Activated gamma-delta T cell (primary cell): ENCODE results near the gene ZMAT5.

Experiments used
- DNase-seq: peaks from one replicate; lab custom pipeline; 2025; lab: John Stamatoyannopoulos, UW

ZMAT5 gene

DNA sequence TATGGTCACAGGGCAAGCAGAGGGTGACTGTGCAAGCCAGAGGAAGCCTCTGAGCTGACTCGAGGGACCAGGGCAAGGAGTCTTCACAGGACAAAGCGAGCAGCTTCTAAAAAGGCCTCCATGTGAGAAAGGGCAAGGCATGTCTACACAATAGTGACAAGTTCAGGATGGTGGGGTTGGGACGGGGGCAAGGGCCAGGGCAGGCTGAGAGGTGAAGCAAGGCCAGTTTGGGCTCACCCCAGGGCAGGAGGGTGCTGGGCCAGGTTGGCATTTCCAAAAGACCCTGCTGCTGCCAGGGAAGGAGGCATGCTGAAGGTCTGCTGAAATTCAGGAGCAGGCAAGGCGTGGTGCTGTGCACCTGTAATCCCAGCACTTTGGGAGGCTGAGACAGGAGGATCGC is 59.3 kb downstream of the ZMAT5 start:
- no peak for DNase-seq

DNA sequence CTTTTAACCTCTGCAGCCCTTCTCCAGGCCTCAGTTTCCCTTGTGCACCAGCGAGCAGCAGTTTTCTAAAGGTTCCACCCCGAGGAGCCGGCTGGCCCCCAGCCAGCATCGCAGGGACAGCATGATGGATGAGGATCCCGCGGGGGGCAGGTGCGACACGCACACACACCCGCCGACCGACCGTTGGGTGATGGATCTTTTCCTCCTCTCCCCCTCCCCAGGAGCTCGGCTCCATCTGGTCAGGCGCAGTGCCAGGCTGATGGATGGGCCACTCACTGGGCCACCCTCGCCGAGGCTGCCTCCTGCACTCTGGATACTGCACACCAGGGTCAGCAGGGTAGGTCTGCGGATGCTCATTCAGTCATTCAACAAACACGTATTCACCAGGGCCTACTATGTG is 59.8 kb downstream of the ZMAT5 start:
- DNase-seq: no peak

DNA sequence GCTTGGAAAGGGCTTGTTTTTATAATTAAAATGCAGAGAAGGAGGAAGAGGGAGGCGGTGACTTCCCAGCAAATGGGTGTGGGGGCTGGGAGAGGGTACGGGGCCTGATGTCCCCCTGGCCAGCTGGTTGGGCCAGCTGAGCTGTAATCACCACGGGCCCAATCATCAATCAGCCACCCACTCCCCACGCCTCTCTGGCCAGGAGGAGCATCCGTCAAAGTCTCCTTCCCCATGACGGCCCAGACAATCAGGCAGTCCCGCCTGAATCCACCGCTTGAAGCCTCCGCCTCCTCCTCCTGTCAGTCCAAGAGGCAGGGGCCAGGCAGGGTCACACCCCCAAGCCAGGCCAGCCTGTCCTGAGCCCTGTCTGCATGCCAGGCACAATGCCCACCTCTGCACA is 60.3 kb downstream of the ZMAT5 start:
- no peak for DNase-seq

DNA sequence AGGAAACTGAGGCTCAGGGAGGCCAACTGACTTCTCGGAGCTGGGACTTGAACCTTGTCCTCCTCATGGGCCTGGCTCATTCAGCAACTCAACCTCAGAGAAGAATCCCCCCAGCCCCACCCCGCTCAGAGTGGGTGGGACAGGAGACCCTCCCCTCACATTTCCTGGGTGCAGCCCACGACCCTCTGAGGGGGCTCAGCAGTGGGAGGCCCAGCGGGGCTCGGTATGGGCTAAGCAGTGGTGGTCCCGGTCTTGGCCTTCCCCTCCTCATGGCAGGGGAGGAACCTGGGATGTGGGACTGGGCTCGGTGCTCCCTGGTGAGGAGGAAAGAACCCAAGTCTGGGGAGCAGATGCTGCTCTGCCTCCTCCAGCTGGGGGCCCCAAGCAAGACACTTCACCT is 61.2 kb downstream of the ZMAT5 start:
- DNase-seq: no peak

DNA sequence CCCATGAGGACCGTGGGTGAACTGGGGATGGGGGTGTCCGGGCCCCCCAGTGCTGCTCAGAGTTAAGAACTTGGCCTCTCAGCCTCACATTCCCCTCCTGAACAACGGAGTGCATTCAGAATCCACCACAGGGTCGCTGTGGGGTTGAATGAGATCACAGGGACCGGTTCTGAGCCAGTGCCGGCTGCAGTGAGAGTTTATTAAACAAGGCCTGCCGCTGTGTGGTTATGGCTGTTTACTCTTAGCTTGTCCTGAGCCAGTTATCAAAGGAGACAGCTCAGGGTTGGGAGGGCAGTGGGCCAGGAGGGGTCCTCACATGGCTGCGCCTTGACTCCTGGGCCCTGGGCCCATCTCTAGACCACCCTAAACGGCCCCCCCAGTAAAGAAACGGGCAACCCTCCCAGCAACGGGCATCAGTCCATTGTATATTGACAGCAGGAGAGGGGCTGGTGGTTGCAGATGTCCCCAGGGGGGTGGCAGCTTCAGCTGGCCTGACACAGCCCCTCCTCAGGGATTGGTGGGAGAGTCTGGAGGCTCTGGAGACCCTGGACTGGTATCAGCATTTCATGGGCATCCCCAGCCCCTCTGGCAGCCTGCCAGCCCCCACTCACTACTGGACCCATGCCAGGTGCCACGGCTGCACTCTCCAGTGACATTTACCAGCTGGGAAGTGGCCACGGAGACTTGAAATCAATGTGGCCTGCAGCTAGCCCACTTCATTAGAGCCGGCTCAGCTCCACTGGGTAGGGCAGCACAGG is 62.1 kb downstream of the ZMAT5 start:
- DNase-seq: no peak

DNA sequence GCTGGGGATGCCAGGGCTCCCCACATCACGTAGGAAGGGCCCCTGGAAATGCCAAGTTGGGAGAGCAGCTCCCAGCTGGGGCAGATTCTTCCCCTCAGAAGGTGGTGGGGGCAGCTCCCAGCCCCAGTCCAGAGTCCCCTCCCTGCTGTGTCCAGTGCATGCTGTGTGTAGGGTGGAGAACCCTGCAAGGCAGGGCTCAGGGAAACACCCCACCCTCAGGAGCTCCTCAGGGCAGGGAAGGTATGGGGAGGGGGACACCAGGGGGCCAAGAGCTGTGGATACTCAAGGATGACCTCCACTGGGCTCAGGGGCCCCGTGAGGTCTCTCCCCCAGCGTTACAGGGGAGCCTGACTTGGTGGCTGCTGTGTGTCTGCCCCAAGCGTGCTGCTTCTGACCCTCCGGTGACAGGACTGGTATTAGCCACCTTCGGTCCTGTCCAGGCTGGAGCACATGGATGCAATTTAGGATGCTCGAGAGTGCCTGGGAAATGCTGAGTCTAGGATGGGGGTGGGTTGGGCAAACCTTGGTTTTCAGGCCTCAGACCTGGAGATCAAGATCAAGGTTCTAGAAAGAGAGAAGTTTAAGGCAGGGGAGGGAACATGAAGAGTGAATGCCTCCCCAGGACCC is 63.1 kb downstream of the ZMAT5 start:
- DNase-seq: no peak

DNA sequence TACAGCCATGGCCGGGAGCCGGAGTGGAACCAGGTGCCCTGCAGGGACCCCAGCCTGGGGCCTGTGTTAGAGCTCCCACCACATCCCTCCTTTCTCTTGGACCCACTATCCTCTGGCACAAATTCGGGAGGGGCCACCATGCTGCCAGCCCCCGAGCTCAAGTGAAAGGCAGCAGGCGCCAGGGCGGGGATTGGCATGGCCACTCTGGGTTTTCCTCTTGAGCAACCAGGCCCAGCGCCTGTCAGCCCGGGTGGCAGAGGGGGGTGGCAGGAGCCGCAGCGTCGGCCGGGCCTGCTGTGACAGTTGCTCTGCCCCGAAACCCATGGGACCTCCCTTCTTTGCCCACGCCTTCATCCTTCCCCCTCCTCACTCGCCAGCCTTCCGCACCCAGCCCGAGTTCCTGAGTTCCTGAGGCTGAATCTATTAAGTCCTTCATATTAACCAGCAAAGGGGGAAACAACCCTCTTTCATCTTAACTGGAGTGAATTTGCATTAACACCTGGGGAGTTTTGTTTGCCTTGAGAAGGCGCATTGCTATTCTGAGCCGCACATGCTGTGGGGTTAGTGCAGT is 63.8 kb downstream of the ZMAT5 start:
- DNase-seq: no peak

DNA sequence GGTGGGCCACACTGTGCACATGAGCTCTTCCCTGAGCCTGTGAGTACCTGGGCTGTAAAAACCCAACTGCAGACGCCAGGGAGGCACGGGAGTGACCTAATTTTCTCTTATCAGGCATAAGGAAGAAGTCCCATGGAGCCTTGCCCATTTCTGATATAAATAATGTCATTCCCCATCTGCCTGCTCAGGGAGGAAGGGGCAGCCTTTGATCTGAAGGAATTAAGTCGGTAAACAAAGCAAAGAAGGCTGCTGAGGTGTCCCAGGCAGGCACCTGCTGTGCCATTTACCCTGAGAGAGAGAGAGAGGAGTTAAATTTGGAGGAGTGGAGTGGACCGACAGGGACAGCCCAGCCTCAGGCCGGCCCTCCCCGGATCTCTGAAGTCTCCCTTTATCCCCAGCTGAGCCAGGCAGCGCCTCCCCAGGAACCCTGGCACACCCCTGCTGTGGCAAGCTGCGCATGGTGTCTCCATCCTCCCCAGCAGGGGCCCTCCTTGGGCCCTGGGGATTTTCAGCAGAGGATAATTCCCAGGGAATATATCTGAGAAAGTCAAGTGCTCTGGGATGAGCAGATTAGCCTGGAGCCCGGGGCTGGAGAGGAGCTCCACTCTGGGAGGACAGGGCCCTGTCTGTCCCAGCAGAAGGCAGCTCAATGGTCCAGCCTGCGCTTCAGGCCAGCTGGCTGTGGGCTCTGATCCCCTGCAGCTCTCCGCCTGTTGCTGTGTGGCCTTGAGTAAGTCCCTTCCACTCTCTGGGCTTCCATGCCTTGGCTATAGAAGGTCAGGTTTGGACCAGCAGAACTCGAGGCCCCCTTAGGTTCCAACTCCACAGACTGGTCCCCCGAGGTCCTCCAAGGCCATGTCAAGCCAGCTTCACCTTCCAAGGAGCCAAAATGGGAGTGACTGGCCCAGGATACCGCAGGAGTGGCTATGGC is 64.5 kb downstream of the ZMAT5 start:
- no peak for DNase-seq

DNA sequence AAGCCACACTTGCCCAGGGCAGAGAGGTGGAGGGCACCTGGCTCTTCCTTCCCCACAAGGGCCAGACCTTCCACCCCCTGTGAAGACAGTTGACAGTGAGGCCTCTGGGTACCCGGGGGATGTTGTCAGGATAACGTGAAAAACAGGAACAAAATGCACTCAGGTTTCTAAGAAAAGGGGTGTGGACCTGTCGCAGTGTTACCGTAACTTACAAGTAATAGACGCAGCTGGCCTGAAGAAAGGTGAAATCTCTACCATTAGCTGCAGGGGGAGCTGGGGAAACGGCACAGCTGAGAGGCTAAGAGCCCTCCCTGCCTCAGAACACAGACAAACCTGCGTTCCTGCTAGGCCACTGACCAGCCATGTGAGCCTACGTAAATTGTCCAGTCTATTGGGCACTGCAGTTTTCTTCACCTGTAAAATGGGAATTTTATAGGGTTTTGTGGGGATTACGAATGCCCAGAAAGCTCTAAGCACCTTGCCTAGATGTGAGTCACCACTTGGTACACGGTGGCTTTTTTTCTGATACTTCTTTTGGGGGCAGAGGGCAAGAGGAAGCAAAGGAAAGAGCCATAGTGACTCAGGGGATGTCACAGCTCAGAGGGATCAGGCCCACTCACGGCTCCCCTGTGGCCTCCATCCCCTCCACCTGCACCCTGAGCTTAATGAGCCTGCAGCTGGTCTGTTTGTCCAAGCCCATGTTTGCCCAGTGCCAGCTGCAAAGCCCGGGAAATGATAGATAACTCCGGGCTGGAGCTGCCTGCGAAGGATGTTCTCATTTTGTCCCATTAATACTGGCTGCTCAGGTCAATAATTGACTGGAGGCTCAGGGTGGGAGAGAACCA is 65.4 kb downstream of the ZMAT5 start:
- no peak for DNase-seq

DNA sequence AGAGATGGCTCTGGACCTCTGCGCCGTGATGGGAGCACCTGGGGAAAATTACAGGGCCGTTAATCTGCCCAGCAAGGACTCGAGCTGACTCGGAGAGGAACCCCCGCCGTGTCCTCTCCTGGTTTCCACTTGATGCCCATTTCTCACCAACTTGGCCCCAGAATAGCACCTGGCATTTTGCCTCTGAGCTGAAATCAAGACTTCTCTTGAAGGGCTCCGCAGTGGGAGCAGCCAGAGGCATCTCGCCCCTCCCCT is 66.0 kb downstream of the ZMAT5 start:
- DNase-seq: no peak

DNA sequence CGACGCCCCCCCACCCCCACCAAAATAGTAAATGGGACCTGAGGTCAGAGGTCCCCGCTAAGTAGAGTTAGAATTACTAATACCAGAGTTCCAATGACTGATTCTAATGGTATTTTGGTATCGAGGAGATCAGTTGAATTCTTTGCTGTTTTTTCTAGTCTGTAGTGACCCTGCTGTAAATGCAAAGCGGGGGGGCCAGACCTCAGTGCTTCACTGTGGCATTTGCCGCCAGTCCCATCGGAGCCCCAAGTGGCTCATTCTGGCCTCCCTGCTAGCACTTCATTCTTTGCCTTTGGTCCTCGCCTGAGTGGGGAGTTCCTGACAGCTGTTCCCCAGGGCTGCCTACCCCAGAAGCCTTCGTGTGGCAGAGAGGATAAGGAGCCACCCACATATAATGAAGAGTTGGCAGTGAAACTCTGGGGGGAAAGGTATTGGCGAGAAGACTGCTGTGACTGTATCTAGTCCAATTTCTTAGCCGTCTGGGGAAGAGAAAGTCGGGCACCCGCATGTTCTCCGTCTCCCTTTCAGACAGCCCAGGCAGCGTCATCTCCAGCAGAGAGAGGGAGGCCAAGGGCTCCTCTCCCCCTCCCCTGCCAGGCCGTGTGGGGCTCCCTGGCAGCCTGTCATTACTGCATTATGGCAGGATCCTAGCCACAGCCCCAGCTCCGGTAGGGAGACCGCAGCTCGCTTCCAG is 66.5 kb downstream of the ZMAT5 start:
- DNase-seq: no peak

DNA sequence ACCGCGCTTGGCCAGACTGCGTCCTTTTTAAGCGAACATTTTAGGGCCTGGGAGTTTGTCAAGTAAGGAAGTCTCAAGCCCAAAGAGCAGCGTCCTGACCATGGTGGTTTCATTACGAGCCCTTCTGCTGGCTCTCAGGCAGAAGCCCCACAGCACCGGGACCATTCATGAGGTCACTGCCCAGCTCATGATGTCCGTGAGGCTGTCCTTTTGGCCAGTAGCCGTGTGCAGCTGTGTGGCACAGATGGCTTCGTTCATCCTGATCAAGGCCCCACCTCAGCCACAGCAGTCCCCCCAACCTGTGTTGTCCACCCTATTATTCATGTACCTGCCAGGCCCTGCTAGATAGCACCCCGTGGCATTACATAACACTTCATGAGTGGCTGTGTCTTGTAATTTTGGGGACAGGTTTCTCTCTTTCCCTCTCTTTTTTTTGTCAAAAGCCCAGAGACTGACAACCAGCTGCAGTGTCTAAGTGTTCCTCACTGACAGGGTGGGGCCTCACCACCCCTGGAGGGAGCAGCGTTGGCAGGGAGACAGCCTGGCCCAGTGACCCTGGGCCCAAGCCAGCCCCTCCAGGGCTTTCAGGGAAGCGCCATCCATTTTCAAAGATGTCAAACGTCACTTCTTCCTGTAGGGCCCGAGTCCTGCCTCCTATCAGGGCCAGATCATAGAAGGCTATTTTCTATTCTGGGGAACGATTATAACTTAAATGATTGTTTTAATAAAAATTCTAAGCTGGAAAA is 68.8 kb downstream of the ZMAT5 start:
- no peak for DNase-seq

DNA sequence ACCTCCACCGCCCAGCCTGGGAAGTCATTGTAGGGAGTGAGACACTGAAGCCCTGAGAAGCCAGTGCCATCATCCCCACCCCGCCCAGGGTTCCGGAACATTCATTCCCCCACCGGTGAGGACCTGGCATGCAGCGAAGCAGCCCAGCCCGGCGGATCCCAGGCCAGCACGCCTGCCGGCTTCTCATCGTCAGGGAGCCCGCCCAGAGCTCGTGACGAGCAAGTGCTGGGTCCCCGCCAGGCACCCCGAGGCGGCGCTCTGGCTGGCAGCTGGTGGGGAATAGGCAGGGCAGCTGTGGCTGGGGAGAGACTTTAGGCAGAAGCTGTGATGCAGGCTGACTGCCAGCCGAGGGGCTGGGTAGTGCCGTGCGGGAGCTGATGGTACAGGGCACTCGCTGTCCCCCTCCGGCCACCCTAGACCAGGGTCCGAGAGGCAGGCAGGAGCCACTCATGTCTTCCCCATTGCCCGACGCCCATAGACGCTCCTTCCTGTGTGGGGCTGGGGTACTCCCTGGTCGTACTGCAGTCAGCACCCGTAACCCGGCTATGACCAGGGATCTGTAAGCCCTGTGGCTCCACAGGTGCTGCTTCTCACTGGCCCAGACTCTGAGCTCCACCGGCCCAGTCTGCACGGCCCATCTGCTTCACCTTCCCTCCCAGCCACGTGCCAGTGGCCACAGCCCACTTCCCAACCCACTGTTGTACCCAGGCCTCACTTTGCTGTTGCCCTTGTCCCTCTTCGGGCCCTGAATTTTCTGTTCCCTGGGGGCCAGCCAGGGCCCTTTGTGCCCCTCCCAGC is 71.5 kb downstream of the ZMAT5 start:
- no peak for DNase-seq

DNA sequence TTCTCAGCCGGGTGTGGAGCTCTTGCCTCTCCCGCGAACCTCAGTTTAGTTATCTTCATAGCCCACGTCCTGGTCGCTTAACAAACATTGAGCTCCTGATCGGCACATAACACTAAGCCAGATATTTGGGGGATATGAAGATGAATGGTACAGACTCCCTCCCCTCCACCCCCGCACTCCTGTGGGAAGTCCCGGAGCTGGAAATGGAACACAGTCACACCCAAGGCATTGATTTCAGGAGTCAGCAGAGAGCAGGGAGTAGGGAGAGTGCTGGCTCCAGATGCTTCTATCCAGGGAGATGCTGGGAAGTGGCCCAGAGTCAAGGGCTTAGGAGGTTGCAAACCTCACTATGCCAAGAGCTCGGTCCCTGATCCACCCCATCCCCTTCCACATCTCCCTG is 73.1 kb downstream of the ZMAT5 start:
- DNase-seq: no peak

DNA sequence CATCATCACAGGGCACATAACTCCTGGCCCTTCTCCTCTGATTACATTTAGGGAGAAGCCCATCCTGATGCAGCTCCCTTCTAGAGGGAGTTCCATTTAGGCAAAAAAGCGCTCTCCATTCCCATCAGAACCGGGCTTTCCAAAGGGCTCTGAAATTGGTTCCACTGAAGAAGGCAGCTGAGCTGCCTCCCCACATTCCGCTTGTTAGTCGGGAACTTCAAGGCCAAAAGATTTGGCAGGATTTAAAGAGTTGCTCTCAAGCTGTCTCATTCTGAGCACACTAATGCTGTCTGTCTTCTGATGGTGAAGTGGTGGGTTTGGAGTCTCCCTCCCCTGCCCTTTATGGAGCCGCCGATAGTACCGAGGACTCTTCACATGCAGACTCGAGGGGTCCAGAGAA is 73.6 kb downstream of the ZMAT5 start:
- DNase-seq: no peak

DNA sequence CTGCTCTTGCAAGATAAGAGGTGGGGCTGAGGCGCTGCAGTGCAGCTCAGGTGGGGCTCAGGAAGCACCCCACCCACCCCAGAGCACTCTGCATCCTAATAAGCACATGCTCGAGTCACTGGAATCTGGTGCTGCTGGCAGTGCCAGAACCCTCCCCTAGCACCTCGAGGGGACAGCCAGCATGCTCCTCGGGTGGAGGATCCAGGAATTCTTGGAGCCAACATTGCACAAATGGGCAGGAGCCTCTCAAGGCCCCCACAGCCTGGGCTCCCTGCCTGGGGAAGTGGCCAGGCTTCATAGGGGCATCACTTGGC is 74.5 kb downstream of the ZMAT5 start:
- DNase-seq: no peak

DNA sequence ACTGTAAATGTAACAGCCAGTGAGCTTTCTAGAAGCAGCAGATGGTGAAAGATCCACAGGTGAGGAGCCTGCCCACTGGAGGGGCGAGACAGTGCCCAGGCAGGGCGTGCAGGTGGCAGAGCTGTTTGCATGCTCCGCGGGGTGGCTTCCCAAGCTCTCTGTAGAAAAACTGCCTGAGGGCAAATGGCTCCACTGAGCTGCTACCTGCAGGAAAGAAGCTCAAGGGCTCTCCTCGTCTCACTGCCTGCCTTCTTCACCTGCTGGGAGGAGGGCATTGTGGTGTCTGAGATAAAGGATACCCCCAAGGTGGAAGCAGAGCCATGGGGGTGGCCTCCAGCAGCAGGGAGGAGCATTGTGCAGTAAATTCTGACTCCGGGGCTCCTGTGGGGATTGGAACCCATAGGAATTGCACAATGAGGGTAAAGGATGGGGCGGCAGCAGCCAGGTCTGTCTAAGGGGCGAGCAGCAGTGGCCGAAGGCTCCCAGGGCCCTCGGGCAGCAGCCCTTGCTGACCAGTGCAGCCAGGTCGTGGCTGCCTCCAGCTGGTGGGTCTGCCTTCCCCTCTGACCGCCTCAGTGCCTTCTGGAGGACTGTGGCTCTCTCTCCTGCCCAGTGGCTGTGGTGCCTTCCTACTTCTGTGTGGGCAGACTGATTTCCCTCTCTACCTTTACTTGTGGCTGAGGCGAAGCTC is 75.0 kb downstream of the ZMAT5 start:
- DNase-seq: no peak

DNA sequence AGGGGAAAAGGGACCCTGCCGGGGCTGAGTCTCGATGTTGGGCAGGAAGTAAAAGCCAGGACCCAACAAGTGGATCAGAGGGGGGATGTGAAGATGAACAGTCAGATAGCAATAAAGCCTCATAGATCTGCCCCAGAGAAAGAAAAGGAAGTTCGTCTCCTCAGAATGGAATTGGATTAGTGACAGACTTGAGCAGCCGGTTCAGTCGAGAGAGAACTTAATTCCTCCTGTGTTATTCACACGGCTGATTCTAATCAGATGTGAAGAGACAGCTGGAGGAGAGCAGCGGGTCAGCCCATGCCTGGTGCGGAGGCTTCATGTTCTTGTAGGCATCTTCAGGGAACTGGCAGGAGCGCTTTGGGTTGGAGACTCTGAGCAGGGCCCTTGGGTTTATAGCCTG is 76.3 kb downstream of the ZMAT5 start:
- DNase-seq: no peak

DNA sequence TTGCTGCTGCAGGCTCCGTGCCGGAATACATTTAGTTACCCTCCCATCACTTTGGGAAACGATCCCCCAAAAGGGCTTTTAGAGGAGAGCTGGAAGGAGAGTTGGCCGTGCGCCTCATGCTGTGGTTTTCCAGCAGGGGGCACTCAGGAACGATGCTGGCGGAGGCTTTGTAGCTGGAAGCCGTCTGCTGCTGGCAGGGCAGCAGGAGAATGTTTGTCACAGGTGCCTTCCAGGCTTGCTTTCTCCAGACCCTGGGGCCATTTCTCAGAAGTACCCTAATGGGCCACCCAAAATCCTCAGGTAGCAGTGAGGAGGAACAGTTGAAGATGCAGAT is 77.0 kb downstream of the ZMAT5 start:
- DNase-seq: no peak
